Panc1 (cell line): Measurements from ENCODE around the gene HYAL3.

Experiments used
- CTCF ChIP-seq: fragments of 450-650 bp; IDR thresholded peaks from 2 replicates; pipeline ENCODE4 v1.5.1; 2017; ENCODE audit warnings: mild to moderate bottlenecking
- POLR2AphosphoS5 ChIP-seq: IDR thresholded peaks from 2 replicates; pipeline ENCODE4 v1.6.1; 2012; ENCODE audit warnings: mild to moderate bottlenecking, low read depth, low read length, moderate library complexity
- REST ChIP-seq, 2 experiments: IDR thresholded peaks; 2 replicates each; pipeline ENCODE4 v1.6.1; 2011 to 2012; ENCODE audit warnings: low read depth in 2 of 2, control low read depth in 1 of 2, low read length in 1 of 2, mild to moderate bottlenecking in 1 of 2, moderate library complexity in 1 of 2; ENCODE audit not compliant: insufficient read depth in 1 of 2

GRCh38 chr3:50264383-50264963 is 34.7 kb downstream of the HYAL3 start:
- no peak for TF ChIP-seq CTCF
- no peak for TF ChIP-seq POLR2AphosphoS5
- TF ChIP-seq REST (IDR thresholded peaks at IDR 0.05; ENCODE audit: insufficient read depth in 1 of 2, low read depth in 2 of 2, low read length in 1 of 2), result no peak
